Stimulated activated memory B cell treated with anti-CD40 and anti-IgM and Interleukin-4, amounts not matched to agents 10 μg/mL and 1 μg/mL and 100 μg/mL, for 72 hours (primary cell): ENCODE measurements around the gene REEP3.
"Not testable (repeated sequence)": the region's sequence is repeated elsewhere in the genome, so short reads cannot be mapped to it uniquely, and the experiment has no call there.

ENCODE experiments used
- ATAC-seq: fragments of 150-1000 bp; cut with Tn5 transposase; 2 replicates; pipeline ENCODE4 v1.10.0; 2021
- H3K27ac Mint-ChIP-seq: one replicate; pipeline ENCODE4 v1.8.0; 2022; ENCODE audit warnings: mild to moderate bottlenecking, mixed read lengths
- H3K27me3 Mint-ChIP-seq: one replicate; pipeline ENCODE4 v1.8.0; 2022; ENCODE audit warnings: mixed read lengths
- H3K36me3 Mint-ChIP-seq: one replicate; pipeline ENCODE4 v1.8.0; 2022; ENCODE audit warnings: mixed read lengths
- H3K4me1 Mint-ChIP-seq: one replicate; pipeline ENCODE4 v1.8.0; 2022; ENCODE audit warnings: mixed read lengths
- H3K4me3 Mint-ChIP-seq: one replicate; pipeline ENCODE4 v1.8.0; 2022; ENCODE audit warnings: mild to moderate bottlenecking, moderate library complexity, mixed read lengths
- H3K9me3 Mint-ChIP-seq: one replicate; pipeline ENCODE4 v1.8.0; 2022; ENCODE audit warnings: mixed read lengths

The REEP3 gene

GRCh38 chr10:63665006-63665580 is 143.9 kb downstream of the REEP3 start:
- H3K27ac Mint-ChIP-seq, H3K4me3 Mint-ChIP-seq, H3K27me3 Mint-ChIP-seq, ATAC-seq, H3K4me1 Mint-ChIP-seq, H3K36me3 Mint-ChIP-seq, H3K9me3 Mint-ChIP-seq: not testable (repeated sequence)

DNA sequence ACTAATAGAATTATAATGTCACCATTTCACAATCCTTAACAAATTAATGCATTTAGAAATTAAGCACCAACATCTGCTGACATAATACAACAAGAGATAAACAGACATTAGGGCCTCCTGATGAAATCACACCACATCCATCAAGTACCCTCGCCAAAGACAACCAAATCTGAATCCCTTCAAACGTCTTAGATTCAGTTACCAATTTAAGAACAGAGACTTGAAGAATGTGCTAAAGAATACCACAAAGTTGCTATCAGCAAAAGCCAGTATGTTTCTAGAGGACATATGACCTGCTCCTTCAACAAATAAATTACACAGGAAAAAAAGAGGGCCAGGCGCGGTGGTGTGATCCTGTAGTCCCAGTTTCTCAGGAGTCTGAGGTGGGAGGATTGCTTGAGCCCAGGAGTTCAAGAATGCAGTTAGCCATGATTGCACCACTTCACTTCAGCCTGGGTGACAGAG is 144.5 kb downstream of the REEP3 start:
- peaks cover 6% of the 10 kb centered on the region for H3K27me3 Mint-ChIP-seq
- H3K27ac Mint-ChIP-seq: no peak overlapping the region

GRCh38 chr10:63666836-63667383 is 145.7 kb downstream of the REEP3 start:
- Mint-ChIP-seq H3K4me3 (no peak overlapping the region), H3K27me3 (peaks cover 13% of the 10 kb centered on the region), H3K36me3 (no peaks in the 10 kb centered on the region), H3K4me1 (peaks cover 5% of the 10 kb centered on the region), H3K27ac (no peak overlapping the region), H3K9me3 (no peaks in the 10 kb centered on the region)
- ATAC-seq: no peak

More for the DNA sequence above, 144.5 kb downstream of the REEP3 start:
- H3K36me3 Mint-ChIP-seq: no peaks in the 10 kb centered on the region
- H3K4me1 Mint-ChIP-seq: peaks cover 5% of the 10 kb centered on the region
- no peak overlapping the region for H3K4me3 Mint-ChIP-seq
- no peak for ATAC-seq
- H3K9me3 Mint-ChIP-seq: no peaks in the 10 kb centered on the region

GRCh38 chr10:63667596-63668480 is 146.6 kb downstream of the REEP3 start:
- Mint-ChIP-seq H3K4me3 (no peak overlapping the region), H3K36me3 (no peaks in the 10 kb centered on the region), H3K9me3 (no peaks in the 10 kb centered on the region), H3K4me1 (peaks cover 5% of the 10 kb centered on the region), H3K27me3 (peaks cover 22% of the 10 kb centered on the region), H3K27ac (no peak overlapping the region)
- ATAC-seq: no peak

GRCh38 chr10:63670291-63670898 is 149.2 kb downstream of the REEP3 start:
- Mint-ChIP-seq H3K4me1 (peaks cover 5% of the 10 kb centered on the region), H3K27me3 (peaks cover 28% of the 10 kb centered on the region), H3K4me3 (no peak overlapping the region), H3K9me3 (no peaks in the 10 kb centered on the region), H3K36me3 (no peaks in the 10 kb centered on the region), H3K27ac (no peak overlapping the region)
- no peak for ATAC-seq

- ATAC-seq: no peak
- no peaks in the 10 kb centered on the region for H3K9me3 Mint-ChIP-seq
- no peaks in the 10 kb centered on the region for H3K36me3 Mint-ChIP-seq
- H3K27ac Mint-ChIP-seq: no peak overlapping the region
- H3K4me1 Mint-ChIP-seq: peaks cover 5% of the 10 kb centered on the region
- H3K27me3 Mint-ChIP-seq: peaks cover 28% of the 10 kb centered on the region
- H3K4me3 Mint-ChIP-seq: no peak overlapping the region
Measured at GRCh38 chr10:63671317-63671937, 150.2 kb downstream of the REEP3 start.

GRCh38 chr10:63672491-63672890 is 151.3 kb downstream of the REEP3 start:
- Mint-ChIP-seq H3K27ac (no peak overlapping the region), H3K9me3 (no peaks in the 10 kb centered on the region), H3K36me3 (no peaks in the 10 kb centered on the region), H3K4me1 (peaks cover 5% of the 10 kb centered on the region), H3K27me3 (peaks cover 28% of the 10 kb centered on the region), H3K4me3 (no peak overlapping the region)
- ATAC-seq: no peak

GRCh38 chr10:63673246-63673645 is 152.0 kb downstream of the REEP3 start:
- Mint-ChIP-seq H3K27ac (no peak overlapping the region), H3K4me3 (no peak overlapping the region), H3K4me1 (peaks cover 5% of the 10 kb centered on the region), H3K9me3 (no peaks in the 10 kb centered on the region), H3K27me3 (peaks cover 28% of the 10 kb centered on the region), H3K36me3 (no peaks in the 10 kb centered on the region)
- no peak for ATAC-seq

DNA sequence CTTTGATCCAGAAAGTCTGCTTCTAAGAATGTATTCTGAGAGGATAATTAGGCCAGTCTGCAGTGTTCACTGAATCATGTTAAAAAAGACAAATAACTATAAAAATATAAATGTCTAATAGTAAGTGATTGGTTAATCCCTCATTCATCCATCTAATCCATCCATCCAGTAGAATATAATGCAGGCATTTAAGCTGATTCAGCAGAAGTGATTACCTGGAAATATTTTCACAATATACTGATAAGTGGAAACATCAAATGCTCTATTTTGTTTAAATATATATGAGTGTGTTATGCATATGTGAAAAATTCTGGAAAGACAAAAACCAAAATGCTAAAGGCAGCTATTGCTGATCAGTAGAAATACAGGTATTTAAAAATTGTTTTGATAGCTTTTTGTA is 152.6 kb downstream of the REEP3 start:
- Mint-ChIP-seq H3K9me3 (no peaks in the 10 kb centered on the region), H3K36me3 (no peaks in the 10 kb centered on the region), H3K4me1 (peaks cover 5% of the 10 kb centered on the region), H3K27ac (no peak overlapping the region), H3K4me3 (no peak overlapping the region), H3K27me3 (peaks cover 28% of the 10 kb centered on the region)
- no peak for ATAC-seq
